Mesothelial cell of epicardium (in vitro differentiated cells): Measurements from ENCODE around the gene TNS4. TPM values are rescaled to one million over a fixed set of nuclear protein-coding genes. Genes with fewer than 3 reads are reported as not detected.

Experiments
- DNase-seq, 2 experiments: peaks; one replicate each; pipeline ENCODE4 v3.0.0; 2021; ENCODE audit warnings: low spot score in 2 of 2; ENCODE audit not compliant: unreplicated experiment in 2 of 2
- H3K27ac Mint-ChIP-seq: 2 replicates; pipeline ENCODE4 v1.8.0; 2021; ENCODE audit warnings: mixed read lengths
- H3K27me3 Mint-ChIP-seq: 2 replicates; pipeline ENCODE4 v1.8.0; 2021; ENCODE audit warnings: low read depth, mixed read lengths
- H3K36me3 Mint-ChIP-seq: 2 replicates; pipeline ENCODE4 v1.8.0; 2021; ENCODE audit warnings: mixed read lengths
- H3K4me1 Mint-ChIP-seq: 2 replicates; pipeline ENCODE4 v1.8.0; 2021; ENCODE audit warnings: mixed read lengths
- H3K4me3 Mint-ChIP-seq: 2 replicates; pipeline ENCODE4 v1.8.0; 2021; ENCODE audit warnings: mild to moderate bottlenecking, moderate library complexity, mixed read lengths
- H3K9me3 Mint-ChIP-seq: 2 replicates; pipeline ENCODE4 v1.8.0; 2021; ENCODE audit warnings: mixed read lengths
- CTCF ChIP-seq: fragments of 200-600 bp; sonication (generic); IDR thresholded peaks from one replicate; pipeline ENCODE4 v1.5.0; 2021; ENCODE audit warnings: antibody characterized with exemption; ENCODE audit not compliant: unreplicated experiment
- total RNA-seq: library from RNA; stranded (reverse); gene quantifications from 3 replicates; pipeline ENCODE4 v1.2.1, GENCODE V29; 2021

The TNS4 gene
- total RNA-seq, 1 donor from 2014 or later, result not detected

- peaks cover 39% of the 10 kb centered on the region for H3K4me1 Mint-ChIP-seq
- H3K4me3 Mint-ChIP-seq, result no peak overlapping the region
- DNase-seq, result no peak
- H3K36me3 Mint-ChIP-seq, result no peaks in the 10 kb centered on the region
- no peak for TF ChIP-seq CTCF
- no peak overlapping the region for H3K27ac Mint-ChIP-seq
- no peaks in the 10 kb centered on the region for H3K9me3 Mint-ChIP-seq
- H3K27me3 Mint-ChIP-seq, result peaks cover 17% of the 10 kb centered on the region
These were observed 54.2 kb downstream of the TNS4 start for GRCh38 chr17:40447148-40447644.

- Mint-ChIP-seq H3K27ac (peak overlapping the region; percentile 89), H3K9me3 (no peaks in the 10 kb centered on the region), H3K27me3 (peaks cover 17% of the 10 kb centered on the region), H3K4me1 (peaks cover 33% of the 10 kb centered on the region), H3K36me3 (no peaks in the 10 kb centered on the region), H3K4me3 (peak overlapping the region; percentile 70)
- TF ChIP-seq CTCF, result no peak
- DNase-seq, result no peak
These were observed 55.5 kb downstream of the TNS4 start for GRCh38 chr17:40445751-40446468.

- Mint-ChIP-seq H3K4me1 (peaks cover 30% of the 10 kb centered on the region), H3K27me3 (peaks cover 19% of the 10 kb centered on the region), H3K36me3 (no peaks in the 10 kb centered on the region)
These were observed 57.2 kb downstream of the TNS4 start for GRCh38 chr17:40443988-40444899.

GRCh38 chr17:40443196-40443987 is 58.0 kb downstream of the TNS4 start, which contains the start of gene IGFBP4:
IGFBP4 (plus strand) TSS chr17:40443450; CDS start chr17:40443736, 286 bp downstream.
- no peaks in the 10 kb centered on the region for H3K36me3 Mint-ChIP-seq
- peak within 1 kb of the TSS; percentile 67 for H3K27ac Mint-ChIP-seq
- peak; percentile 64 to 80 for DNase-seq
- no peak for TF ChIP-seq CTCF
- no peaks in the 10 kb centered on the region for H3K9me3 Mint-ChIP-seq
- H3K4me1 Mint-ChIP-seq, result peaks cover 28% of the 10 kb centered on the region
- H3K27me3 Mint-ChIP-seq, result peaks cover 19% of the 10 kb centered on the region
- H3K4me3 Mint-ChIP-seq, result peak within 1 kb of the TSS; percentile 70

More at GRCh38 chr17:40443988-40444899, 57.2 kb downstream of the TNS4 start:
- Mint-ChIP-seq H3K4me3 (peak overlapping the region; percentile 70), H3K27ac (peak overlapping the region; percentile 67), H3K9me3 (no peaks in the 10 kb centered on the region)
- TF ChIP-seq CTCF, result no peak
- DNase-seq, result no peak

GRCh38 chr17:40442392-40443195 is 58.8 kb downstream of the TNS4 start:
- Mint-ChIP-seq H3K4me1 (peaks cover 25% of the 10 kb centered on the region), H3K9me3 (no peaks in the 10 kb centered on the region), H3K36me3 (no peaks in the 10 kb centered on the region), H3K27me3 (peaks cover 19% of the 10 kb centered on the region), H3K4me3 (peak overlapping the region; percentile 58), H3K27ac (no peak overlapping the region)
- DNase-seq, result no peak
- no peak for TF ChIP-seq CTCF
